Measurements from ENCODE around the gene PRSS56.

The PRSS56 gene

DNA sequence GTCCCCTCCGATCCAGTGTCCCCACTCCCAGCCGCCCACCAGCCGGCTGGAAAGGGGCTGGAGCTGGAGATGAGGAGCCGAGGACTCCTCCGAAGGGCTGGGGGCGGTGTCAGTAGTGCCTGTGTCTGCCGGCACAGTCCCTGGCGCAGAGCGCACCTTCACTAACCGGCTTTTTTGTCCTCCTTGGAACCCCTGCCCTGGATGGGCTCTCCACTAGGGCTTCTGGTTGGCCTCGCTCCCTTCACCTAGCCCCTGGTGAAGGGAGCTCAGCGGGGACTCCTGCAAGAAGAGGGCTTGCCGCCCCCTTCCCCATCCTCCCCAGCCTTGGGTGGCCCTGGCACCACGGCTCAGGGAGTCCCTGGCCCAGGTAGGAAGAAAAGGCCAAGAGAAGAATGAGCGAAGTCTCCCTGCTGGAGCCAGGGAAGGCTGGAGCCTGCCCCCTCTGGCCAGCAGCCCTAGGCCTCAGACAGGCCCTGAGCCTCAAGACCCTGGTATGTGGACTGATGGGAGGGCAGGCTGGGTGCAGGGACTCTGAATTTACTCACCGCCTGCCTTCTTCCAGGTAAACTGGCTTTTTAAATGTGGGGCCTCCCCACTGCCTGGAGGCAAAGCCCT is 32.0 kb upstream of the PRSS56 start:
- FAIRE-seq, result no peak
- DNase-seq (ENCODE audit: insufficient read length, low spot score), result no peak
- TF ChIP-seq CTCF (IDR thresholded peaks at IDR 0.05; ENCODE audit: insufficient read depth, missing control alignments), result no peak

DNA sequence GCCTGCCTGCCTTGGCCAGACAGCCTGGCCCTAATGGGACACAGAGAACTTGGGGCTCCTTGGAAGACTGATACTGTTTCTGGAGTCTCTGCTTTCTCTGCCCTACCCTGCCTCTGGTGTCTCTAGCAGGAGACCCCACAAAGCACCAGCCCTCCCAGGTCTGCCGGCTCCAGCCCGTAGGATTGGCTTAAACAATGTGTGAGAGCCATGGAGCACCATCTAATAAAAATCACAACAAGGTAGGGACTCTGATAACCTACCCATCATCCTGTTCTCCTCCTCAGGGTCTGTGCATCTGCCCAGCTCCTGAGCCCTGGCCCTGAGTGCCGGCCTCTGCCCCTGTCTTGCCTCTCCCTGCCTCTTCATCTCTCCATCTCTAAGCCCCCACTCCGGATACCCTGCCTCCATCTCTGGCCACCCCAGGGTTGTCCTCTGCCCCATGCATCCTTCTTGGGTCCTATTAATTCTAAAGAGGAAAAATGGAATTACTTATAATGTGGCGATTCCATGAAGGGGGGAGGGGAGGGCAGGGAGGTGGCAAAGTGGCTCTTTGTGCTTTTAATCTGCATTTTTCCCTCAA is 31.4 kb upstream of the PRSS56 start:
- TF ChIP-seq CTCF (IDR thresholded peaks at IDR 0.05; ENCODE audit: insufficient read depth, missing control alignments), result no peak
- FAIRE-seq, result no peak
- DNase-seq (ENCODE audit: insufficient read length, low spot score), result no peak

DNA sequence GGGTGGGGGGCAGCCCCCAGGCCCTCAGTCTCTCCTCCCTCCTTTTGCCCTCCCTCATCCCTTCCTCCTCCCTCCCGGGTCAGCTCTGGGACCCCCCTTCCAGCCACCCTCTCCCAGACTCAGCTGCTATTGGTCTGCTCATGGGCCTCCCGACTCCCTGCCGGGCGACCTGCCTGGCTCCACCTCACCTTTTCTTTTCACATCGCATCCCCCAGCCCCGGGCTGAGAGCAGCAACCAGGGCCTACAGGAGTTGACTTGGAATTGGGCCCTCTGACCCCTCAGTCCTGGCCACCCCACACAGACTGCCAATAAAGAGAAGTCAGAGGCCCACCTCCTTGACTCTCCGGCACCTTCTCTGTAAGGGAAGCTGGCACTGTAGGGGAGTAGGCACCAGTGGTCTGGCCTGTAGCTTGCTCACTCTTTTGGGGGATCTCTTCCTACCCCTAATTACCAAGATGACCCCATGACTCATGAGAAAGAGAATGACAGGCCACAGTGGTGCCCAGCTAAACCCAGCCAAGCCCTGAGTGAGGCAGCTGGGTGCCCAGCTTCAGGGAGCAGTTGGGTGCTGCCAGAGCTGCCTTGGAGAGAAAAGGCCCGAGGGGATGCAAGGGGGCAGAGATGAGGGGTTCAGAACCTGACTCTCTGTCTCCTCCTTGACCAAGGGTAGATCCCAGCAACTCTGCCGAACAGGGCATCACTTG is 30.5 kb upstream of the PRSS56 start:
- TF ChIP-seq CTCF (IDR thresholded peaks at IDR 0.05; ENCODE audit: insufficient read depth, missing control alignments), result no peak
- FAIRE-seq (no peak), DNase-seq (ENCODE audit: insufficient read length, low spot score) (no peak)

DNA sequence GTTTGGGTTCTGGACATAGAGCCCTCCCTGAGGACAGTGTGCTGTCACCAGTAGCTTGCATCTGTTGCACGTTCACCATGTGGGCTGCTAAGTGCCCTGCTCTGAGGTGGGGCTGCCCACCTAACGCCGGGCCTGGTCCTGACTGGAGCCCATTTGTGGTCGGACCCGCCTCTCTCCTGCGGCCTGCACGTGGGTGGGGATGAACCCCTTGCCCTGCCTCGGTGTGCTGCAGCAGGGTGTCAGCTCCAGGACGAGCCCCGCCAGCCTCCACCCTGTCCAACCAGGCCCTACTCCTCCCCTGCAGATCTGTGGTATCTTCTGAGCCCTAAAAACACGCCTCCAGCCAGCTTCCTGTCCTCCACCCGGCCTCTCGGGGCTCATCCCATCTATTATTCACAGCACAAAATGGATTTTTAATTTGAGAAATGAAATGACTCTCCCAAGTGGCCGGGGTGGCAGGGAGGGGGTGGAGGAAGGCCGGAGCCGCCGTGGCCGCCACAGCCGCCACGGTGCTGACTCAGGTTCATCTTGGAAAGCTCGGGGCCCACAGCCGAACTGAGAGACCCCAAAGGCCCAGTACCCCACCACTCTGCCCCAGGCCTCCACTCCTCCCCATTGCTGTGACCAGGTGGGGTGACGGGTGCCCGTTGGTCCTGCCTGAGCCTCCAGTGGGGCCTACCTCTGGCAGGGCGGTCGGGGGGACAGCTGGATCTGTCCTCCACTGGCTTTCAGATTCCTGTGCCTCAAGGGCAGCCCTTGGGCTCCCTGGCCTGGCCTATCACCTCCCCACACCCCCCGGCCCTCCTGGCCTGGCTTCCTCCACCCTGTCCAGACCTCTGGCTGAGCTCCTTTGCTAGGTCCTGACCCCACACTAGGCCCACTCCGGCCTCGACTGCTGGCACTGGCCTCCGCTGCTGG is 29.7 kb upstream of the PRSS56 start:
- DNase-seq (ENCODE audit: insufficient read length, low spot score) (no peak), FAIRE-seq (no peak)
- no peak for TF ChIP-seq CTCF (IDR thresholded peaks at IDR 0.05; ENCODE audit: insufficient read depth, missing control alignments)

- DNase-seq (ENCODE audit: insufficient read length, low spot score) (no peak), FAIRE-seq (no peak)
- TF ChIP-seq CTCF (IDR thresholded peaks at IDR 0.05; ENCODE audit: insufficient read depth, missing control alignments), result no peak
Observed at GRCh38 chr2:232491139-232491780, 28.9 kb upstream of the PRSS56 start.

DNA sequence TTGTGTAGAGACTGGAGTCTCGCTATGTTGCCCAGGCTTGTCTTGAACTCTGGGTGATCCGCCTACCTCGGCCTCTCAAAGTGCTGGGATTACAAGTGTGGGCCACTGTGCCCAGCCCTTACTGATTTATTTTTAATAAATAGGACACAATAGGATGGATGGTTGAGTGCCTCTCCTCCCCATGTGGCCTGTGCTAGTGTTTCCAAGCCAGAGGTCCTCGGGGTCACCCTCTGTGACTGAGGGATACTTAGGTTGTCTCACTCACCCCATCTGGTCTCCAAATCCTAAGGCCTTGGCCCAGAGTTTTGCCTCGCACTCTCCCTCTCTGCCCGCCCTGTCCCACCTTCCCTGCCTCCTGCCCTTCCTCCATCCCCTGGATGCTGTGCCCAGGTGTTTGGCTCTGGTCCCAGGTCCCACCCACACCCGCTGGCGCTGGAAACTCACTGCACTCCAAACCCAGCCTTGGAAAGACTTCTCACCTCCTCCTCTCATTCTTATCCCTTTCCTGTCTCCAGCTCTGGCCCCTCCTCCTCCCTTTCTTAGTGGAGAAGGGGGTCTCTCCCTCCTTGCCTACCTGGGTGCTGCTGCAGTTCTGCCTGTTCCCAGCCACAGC is 27.8 kb upstream of the PRSS56 start:
- DNase-seq (ENCODE audit: insufficient read length, low spot score) (no peak), FAIRE-seq (no peak)
- TF ChIP-seq CTCF (IDR thresholded peaks at IDR 0.05; ENCODE audit: insufficient read depth, missing control alignments), result no peak
